Right atrium auricular region (tissue), 2 donors: Measurements from ENCODE around the gene LMF2. TPM values are rescaled to one million over a fixed set of nuclear protein-coding genes. Genes with fewer than 3 reads are reported as not detected.

Experiments
- DNase-seq: peaks from one replicate; pipeline ENCODE4 v3.0.0-alpha.2; 2019; ENCODE audit warnings: low spot score
- H3K27ac ChIP-seq, 2 donors: fragments of 200-600 bp; sonication (generic); 1 replicate in 1 of 2; 2 replicates in 1 of 2; pipeline ENCODE4 v1.5.1; 2016 to 2019
- H3K27me3 ChIP-seq, 2 donors: fragments of 200-600 bp; sonication (generic); one replicate each; pipeline versions ENCODE4 v1.5.1 to v1.6.0; 2017 to 2019
- H3K36me3 ChIP-seq: fragments of 200-600 bp; sonication (generic); one replicate; pipeline ENCODE4 v1.5.1; 2016
- H3K4me1 ChIP-seq, 2 donors: fragments of 200-600 bp; sonication (generic); one replicate each; pipeline versions ENCODE4 v1.5.1 to v1.6.0; 2017 to 2019
- H3K4me3 ChIP-seq, 2 donors: fragments of 200-600 bp; sonication (generic); 1 replicate in 1 of 2; 2 replicates in 1 of 2; pipeline ENCODE4 v1.5.1; 2017 to 2019; ENCODE audit warnings: mild to moderate bottlenecking in 1 of 2, moderate library complexity in 1 of 2
- H3K9me3 ChIP-seq, 2 donors: fragments of 200-600 bp; sonication (generic); one replicate each; pipeline ENCODE4 v1.5.1; 2019
- total RNA-seq, 2 donors: library from RNA; depleted of rRNA; stranded (reverse); fragments of >200 nt; gene quantifications; one replicate each; pipeline ENCODE4 v1.1.0, GENCODE V29; 2016
- TF ChIP-seq, protein P1 (sequence below), 2 donors: fragments of 200-600 bp; sonication (generic); IDR thresholded peaks; one replicate each; pipeline ENCODE4 v1.5.1; 2019; ENCODE audit warnings: antibody characterized with exemption in 2 of 2

LMF2 gene
- total RNA-seq, 2 donors from 2014 or later = 30.1 to 33.8 TPM

DNA sequence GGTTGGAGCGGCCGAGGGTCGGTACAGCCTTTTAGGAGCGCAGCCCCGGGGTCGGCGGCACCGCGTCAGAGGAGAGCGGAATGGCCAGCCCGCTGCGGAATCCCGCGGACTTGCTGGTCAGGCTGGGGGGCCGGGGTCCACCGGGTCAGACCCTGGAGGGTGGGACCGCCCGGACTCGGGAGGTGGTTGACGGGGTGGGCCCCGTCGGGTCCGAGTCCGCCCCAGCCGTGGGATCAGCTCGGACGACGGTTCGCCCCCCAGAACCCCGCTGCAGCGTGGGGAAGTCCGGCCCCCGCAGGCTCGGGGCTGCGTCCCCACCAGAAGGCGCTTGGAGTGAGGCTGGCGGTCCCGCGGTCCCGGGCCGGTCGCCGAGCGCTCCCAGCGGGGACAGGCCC lies 26.5 kb downstream of the LMF2 start:
- TF ChIP-seq, protein P1, sequence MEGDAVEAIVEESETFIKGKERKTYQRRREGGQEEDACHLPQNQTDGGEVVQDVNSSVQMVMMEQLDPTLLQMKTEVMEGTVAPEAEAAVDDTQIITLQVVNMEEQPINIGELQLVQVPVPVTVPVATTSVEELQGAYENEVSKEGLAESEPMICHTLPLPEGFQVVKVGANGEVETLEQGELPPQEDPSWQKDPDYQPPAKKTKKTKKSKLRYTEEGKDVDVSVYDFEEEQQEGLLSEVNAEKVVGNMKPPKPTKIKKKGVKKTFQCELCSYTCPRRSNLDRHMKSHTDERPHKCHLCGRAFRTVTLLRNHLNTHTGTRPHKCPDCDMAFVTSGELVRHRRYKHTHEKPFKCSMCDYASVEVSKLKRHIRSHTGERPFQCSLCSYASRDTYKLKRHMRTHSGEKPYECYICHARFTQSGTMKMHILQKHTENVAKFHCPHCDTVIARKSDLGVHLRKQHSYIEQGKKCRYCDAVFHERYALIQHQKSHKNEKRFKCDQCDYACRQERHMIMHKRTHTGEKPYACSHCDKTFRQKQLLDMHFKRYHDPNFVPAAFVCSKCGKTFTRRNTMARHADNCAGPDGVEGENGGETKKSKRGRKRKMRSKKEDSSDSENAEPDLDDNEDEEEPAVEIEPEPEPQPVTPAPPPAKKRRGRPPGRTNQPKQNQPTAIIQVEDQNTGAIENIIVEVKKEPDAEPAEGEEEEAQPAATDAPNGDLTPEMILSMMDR (IDR thresholded peaks at IDR 0.05) = no peak
- DNase-seq = no peak
- H3K27me3 ChIP-seq = peaks cover 12 to 23% of the 10 kb centered on the region in 2 donors
- no peak overlapping the region for H3K27ac ChIP-seq
- H3K4me3 ChIP-seq = peak overlapping the region; percentile 6 to 44
- H3K36me3 ChIP-seq = no peaks in the 10 kb centered on the region
- H3K9me3 ChIP-seq = no peaks in the 10 kb centered on the region
- peaks cover 0 to 14% of the 10 kb centered on the region in 2 donors for H3K4me1 ChIP-seq

DNA sequence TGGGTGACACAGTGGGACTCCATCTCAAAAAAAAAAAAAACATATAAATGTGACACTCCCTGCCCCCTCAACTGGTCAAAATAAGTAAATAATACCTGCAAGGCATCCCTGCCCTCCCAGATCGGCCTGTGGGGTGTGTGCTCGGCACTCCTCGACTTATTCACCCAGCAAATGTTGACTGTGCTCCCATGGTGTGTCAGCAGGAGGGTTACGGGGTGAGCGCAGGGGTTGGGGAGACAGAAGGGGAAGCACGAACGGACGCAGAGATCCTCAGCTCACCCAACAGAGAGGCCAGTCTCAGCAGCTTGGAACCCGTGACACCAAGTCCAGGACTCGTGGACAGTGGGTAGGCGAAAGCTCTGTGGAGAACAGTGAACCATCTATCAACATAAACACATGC lies 27.8 kb downstream of the LMF2 start:
- TF ChIP-seq, protein P1 (IDR thresholded peaks at IDR 0.05) = no peak
- Histone ChIP-seq H3K27me3 (peaks cover 12 to 23% of the 10 kb centered on the region in 2 donors), H3K4me3 (no peak overlapping the region), H3K9me3 (no peaks in the 10 kb centered on the region), H3K4me1 (peaks cover 0 to 19% of the 10 kb centered on the region in 2 donors), H3K27ac (no peak overlapping the region), H3K36me3 (no peaks in the 10 kb centered on the region)
- no peak for DNase-seq

DNA sequence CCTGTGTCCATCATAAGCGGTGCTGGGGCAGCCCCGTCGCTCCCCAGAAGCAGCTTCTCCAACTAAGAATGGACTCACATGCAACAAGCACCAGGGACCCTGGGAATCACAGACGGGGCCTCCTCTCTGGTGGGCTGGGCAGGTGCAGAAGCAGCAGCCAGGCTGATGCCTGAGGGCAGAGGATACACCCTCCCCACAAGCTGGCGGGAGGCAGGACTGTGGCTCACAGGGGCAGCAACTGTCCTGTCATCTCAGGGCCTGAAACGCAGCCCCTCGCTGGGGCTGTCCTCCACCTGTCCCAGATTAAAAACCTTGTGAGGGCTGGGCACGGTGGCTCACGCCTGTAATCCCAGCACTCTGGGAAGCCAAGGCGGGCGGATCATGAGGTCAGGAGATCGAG lies 29.6 kb downstream of the LMF2 start:
- DNase-seq = no peak
- Histone ChIP-seq H3K4me3 (no peak overlapping the region), H3K27me3 (peaks cover 12 to 22% of the 10 kb centered on the region in 2 donors), H3K27ac (no peak overlapping the region), H3K9me3 (no peaks in the 10 kb centered on the region), H3K4me1 (peaks cover 0 to 31% of the 10 kb centered on the region in 2 donors), H3K36me3 (no peaks in the 10 kb centered on the region)
- TF ChIP-seq, protein P1 (IDR thresholded peaks at IDR 0.05) = no peak

DNA sequence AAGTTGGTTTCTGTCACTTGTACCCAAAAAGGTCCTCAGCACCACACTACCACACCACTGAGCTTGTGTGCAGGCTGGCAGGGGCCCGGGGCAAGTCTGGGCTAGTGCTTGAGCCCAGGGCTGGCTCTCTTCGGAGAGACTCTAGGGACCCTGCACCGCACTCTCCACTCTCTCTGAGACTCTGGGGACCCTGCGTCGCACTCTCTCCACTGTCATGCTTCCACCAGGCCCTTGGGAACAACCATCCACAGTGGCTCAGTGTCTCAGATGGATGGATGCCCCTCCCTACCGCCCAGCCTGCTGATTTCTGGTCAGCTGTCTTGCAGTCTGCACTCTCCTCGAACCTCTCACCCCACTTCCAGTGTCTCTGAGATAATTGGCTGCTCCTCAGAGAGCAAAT lies 30.6 kb downstream of the LMF2 start:
- Histone ChIP-seq H3K9me3 (no peaks in the 10 kb centered on the region), H3K27me3 (peaks cover 7 to 11% of the 10 kb centered on the region in 2 donors), H3K36me3 (no peaks in the 10 kb centered on the region), H3K4me1 (peaks cover 0 to 38% of the 10 kb centered on the region in 2 donors), H3K4me3 (no peak overlapping the region), H3K27ac (no peak overlapping the region)
- DNase-seq = no peak
- TF ChIP-seq, protein P1 (IDR thresholded peaks at IDR 0.05) = no peak

DNA sequence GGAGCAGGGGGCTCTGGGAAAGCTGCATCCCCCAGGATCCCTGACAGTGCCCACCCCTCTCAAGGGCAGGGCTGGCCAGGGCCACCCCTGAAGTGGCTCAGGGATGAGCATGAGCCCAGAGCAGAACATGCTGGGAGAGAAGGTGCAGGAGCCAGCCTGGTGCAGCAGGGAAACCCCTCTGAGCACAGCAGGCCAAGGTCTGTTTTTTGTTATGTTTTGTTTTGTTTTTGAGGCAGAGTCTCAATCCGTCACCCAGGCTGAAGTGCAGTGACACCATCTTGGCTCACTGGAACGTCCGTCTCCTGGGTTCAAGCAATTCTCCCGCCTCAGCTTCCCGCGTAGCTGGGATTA lies 31.9 kb downstream of the LMF2 start:
- H3K4me1 ChIP-seq = peaks cover 0 to 40% of the 10 kb centered on the region in 2 donors
- no peaks in the 10 kb centered on the region for H3K36me3 ChIP-seq
- H3K27ac ChIP-seq = no peak overlapping the region
- DNase-seq = no peak
- H3K27me3 ChIP-seq = no peaks in the 10 kb centered on the region
- no peaks in the 10 kb centered on the region for H3K9me3 ChIP-seq
- TF ChIP-seq, protein P1 (IDR thresholded peaks at IDR 0.05) = no peak
- peak overlapping the region in 1 of 2 donors; percentile 96 for H3K4me3 ChIP-seq
